ENCODE results near the gene TCOF1. TPM values are rescaled to one million over a fixed set of nuclear protein-coding genes. Genes with fewer than 3 reads are reported as not detected.

Gene TCOF1
- polyA plus RNA-seq, 1 donor = 23.9 TPM

GRCh38 chr5:150323092-150323491 lies 34.4 kb upstream of the TCOF1 start:
- no peaks in the 10 kb centered on the region for H3K4me1 ChIP-seq (ENCODE audit: control insufficient read depth, insufficient read depth, low read length)
- H3K27ac ChIP-seq (ENCODE audit: low read length) = no peak overlapping the region
- WGBS (ENCODE audit: insufficient coverage, low lambda C conversion rate) = 100% methylated on average over 3 of the region's 6 CpGs
- H3K27me3 ChIP-seq (ENCODE audit: control insufficient read depth, insufficient read depth, low read length) = peaks cover 4% of the 10 kb centered on the region
- no peak overlapping the region for H3K4me3 ChIP-seq (ENCODE audit: low read length)
- H3K36me3 ChIP-seq (ENCODE audit: control insufficient read depth, insufficient read depth, low read length) = no peaks in the 10 kb centered on the region
- no peak for DNase-seq
- H3K9me3 ChIP-seq (ENCODE audit: control insufficient read depth, low read depth, low read length) = no peaks in the 10 kb centered on the region

- Histone ChIP-seq H3K36me3 (ENCODE audit: control insufficient read depth, insufficient read depth, low read length) (no peaks in the 10 kb centered on the region), H3K9me3 (ENCODE audit: control insufficient read depth, low read depth, low read length) (no peaks in the 10 kb centered on the region), H3K27me3 (ENCODE audit: control insufficient read depth, insufficient read depth, low read length) (peaks cover under 1% of the 10 kb centered on the region), H3K4me3 (ENCODE audit: low read length) (no peak overlapping the region), H3K4me1 (ENCODE audit: control insufficient read depth, insufficient read depth, low read length) (no peaks in the 10 kb centered on the region), H3K27ac (ENCODE audit: low read length) (no peak overlapping the region)
- no peak for DNase-seq
- WGBS (ENCODE audit: insufficient coverage, low lambda C conversion rate) = no CpG with 5 or more reads among the region's 8 CpGs
Measured at GRCh38 chr5:150323819-150324218, 33.7 kb upstream of the TCOF1 start.

- no peak overlapping the region for H3K27ac ChIP-seq (ENCODE audit: low read length)
- H3K36me3 ChIP-seq (ENCODE audit: control insufficient read depth, insufficient read depth, low read length) = no peaks in the 10 kb centered on the region
- H3K4me3 ChIP-seq (ENCODE audit: low read length) = no peak overlapping the region
- no peak for DNase-seq
- no peaks in the 10 kb centered on the region for H3K9me3 ChIP-seq (ENCODE audit: control insufficient read depth, low read depth, low read length)
- no CpG with 5 or more reads among the region's 4 CpGs for WGBS (ENCODE audit: insufficient coverage, low lambda C conversion rate)
- no peaks in the 10 kb centered on the region for H3K4me1 ChIP-seq (ENCODE audit: control insufficient read depth, insufficient read depth, low read length)
- H3K27me3 ChIP-seq (ENCODE audit: control insufficient read depth, insufficient read depth, low read length) = no peaks in the 10 kb centered on the region
Measured at GRCh38 chr5:150325426-150325825, 32.1 kb upstream of the TCOF1 start.

GRCh38 chr5:150326707-150327106 lies 30.8 kb upstream of the TCOF1 start:
- no CpG with 5 or more reads among the region's 2 CpGs for WGBS (ENCODE audit: insufficient coverage, low lambda C conversion rate)
- Histone ChIP-seq H3K27me3 (ENCODE audit: control insufficient read depth, insufficient read depth, low read length) (no peaks in the 10 kb centered on the region), H3K27ac (ENCODE audit: low read length) (no peak overlapping the region), H3K4me3 (ENCODE audit: low read length) (no peak overlapping the region), H3K4me1 (ENCODE audit: control insufficient read depth, insufficient read depth, low read length) (no peaks in the 10 kb centered on the region), H3K36me3 (ENCODE audit: control insufficient read depth, insufficient read depth, low read length) (no peaks in the 10 kb centered on the region), H3K9me3 (ENCODE audit: control insufficient read depth, low read depth, low read length) (no peaks in the 10 kb centered on the region)
- no peak for DNase-seq

- Histone ChIP-seq H3K9me3 (ENCODE audit: control insufficient read depth, low read depth, low read length) (no peaks in the 10 kb centered on the region), H3K4me3 (ENCODE audit: low read length) (no peak overlapping the region), H3K27ac (ENCODE audit: low read length) (no peak overlapping the region), H3K36me3 (ENCODE audit: control insufficient read depth, insufficient read depth, low read length) (no peaks in the 10 kb centered on the region), H3K27me3 (ENCODE audit: control insufficient read depth, insufficient read depth, low read length) (no peaks in the 10 kb centered on the region), H3K4me1 (ENCODE audit: control insufficient read depth, insufficient read depth, low read length) (no peaks in the 10 kb centered on the region)
- no peak for DNase-seq
- WGBS (ENCODE audit: insufficient coverage, low lambda C conversion rate) = 63% methylated on average over 2 of the region's 3 CpGs
Measured at GRCh38 chr5:150327139-150327538, 30.4 kb upstream of the TCOF1 start.

- no peak overlapping the region for H3K27ac ChIP-seq (ENCODE audit: low read length)
- WGBS (ENCODE audit: insufficient coverage, low lambda C conversion rate) = no CpG with 5 or more reads among the region's 2 CpGs
- no peaks in the 10 kb centered on the region for H3K9me3 ChIP-seq (ENCODE audit: control insufficient read depth, low read depth, low read length)
- H3K4me1 ChIP-seq (ENCODE audit: control insufficient read depth, insufficient read depth, low read length) = no peaks in the 10 kb centered on the region
- H3K4me3 ChIP-seq (ENCODE audit: low read length) = no peak overlapping the region
- DNase-seq = no peak
- H3K36me3 ChIP-seq (ENCODE audit: control insufficient read depth, insufficient read depth, low read length) = no peaks in the 10 kb centered on the region
- H3K27me3 ChIP-seq (ENCODE audit: control insufficient read depth, insufficient read depth, low read length) = no peaks in the 10 kb centered on the region
Measured at GRCh38 chr5:150328515-150328914, 29.0 kb upstream of the TCOF1 start.

- Histone ChIP-seq H3K4me1 (ENCODE audit: control insufficient read depth, insufficient read depth, low read length) (no peaks in the 10 kb centered on the region), H3K27me3 (ENCODE audit: control insufficient read depth, insufficient read depth, low read length) (no peaks in the 10 kb centered on the region), H3K36me3 (ENCODE audit: control insufficient read depth, insufficient read depth, low read length) (no peaks in the 10 kb centered on the region), H3K9me3 (ENCODE audit: control insufficient read depth, low read depth, low read length) (no peaks in the 10 kb centered on the region), H3K4me3 (ENCODE audit: low read length) (no peak overlapping the region), H3K27ac (ENCODE audit: low read length) (no peak overlapping the region)
- no peak for DNase-seq
- WGBS (ENCODE audit: insufficient coverage, low lambda C conversion rate) = no CpG with 5 or more reads among the region's 2 CpGs
Measured at GRCh38 chr5:150329038-150329437, 28.5 kb upstream of the TCOF1 start.

GRCh38 chr5:150329881-150330876 lies 27.3 kb upstream of the TCOF1 start:
- Histone ChIP-seq H3K9me3 (ENCODE audit: control insufficient read depth, low read depth, low read length) (no peaks in the 10 kb centered on the region), H3K27ac (ENCODE audit: low read length) (no peak overlapping the region), H3K27me3 (ENCODE audit: control insufficient read depth, insufficient read depth, low read length) (no peaks in the 10 kb centered on the region), H3K4me3 (ENCODE audit: low read length) (no peak overlapping the region), H3K36me3 (ENCODE audit: control insufficient read depth, insufficient read depth, low read length) (no peaks in the 10 kb centered on the region), H3K4me1 (ENCODE audit: control insufficient read depth, insufficient read depth, low read length) (no peaks in the 10 kb centered on the region)
- no peak for DNase-seq
- WGBS (ENCODE audit: insufficient coverage, low lambda C conversion rate) = no CpG with 5 or more reads among the region's 17 CpGs

- no peak for DNase-seq
- H3K36me3 ChIP-seq (ENCODE audit: control insufficient read depth, insufficient read depth, low read length) = no peaks in the 10 kb centered on the region
- no peak overlapping the region for H3K27ac ChIP-seq (ENCODE audit: low read length)
- no peaks in the 10 kb centered on the region for H3K4me1 ChIP-seq (ENCODE audit: control insufficient read depth, insufficient read depth, low read length)
- no peaks in the 10 kb centered on the region for H3K9me3 ChIP-seq (ENCODE audit: control insufficient read depth, low read depth, low read length)
- 40% methylated on average over 1 of the region's 5 CpGs for WGBS (ENCODE audit: insufficient coverage, low lambda C conversion rate)
- no peak overlapping the region for H3K4me3 ChIP-seq (ENCODE audit: low read length)
- H3K27me3 ChIP-seq (ENCODE audit: control insufficient read depth, insufficient read depth, low read length) = no peaks in the 10 kb centered on the region
Measured at GRCh38 chr5:150333400-150333799, 24.1 kb upstream of the TCOF1 start.

- no peak for DNase-seq
- Histone ChIP-seq H3K27me3 (ENCODE audit: control insufficient read depth, insufficient read depth, low read length) (no peaks in the 10 kb centered on the region), H3K9me3 (ENCODE audit: control insufficient read depth, low read depth, low read length) (no peaks in the 10 kb centered on the region), H3K36me3 (ENCODE audit: control insufficient read depth, insufficient read depth, low read length) (no peaks in the 10 kb centered on the region), H3K4me3 (ENCODE audit: low read length) (no peak overlapping the region), H3K27ac (ENCODE audit: low read length) (no peak overlapping the region), H3K4me1 (ENCODE audit: control insufficient read depth, insufficient read depth, low read length) (no peaks in the 10 kb centered on the region)
- WGBS (ENCODE audit: insufficient coverage, low lambda C conversion rate) = 100% methylated on average over 1 of the region's 4 CpGs
Measured at GRCh38 chr5:150335778-150336177, 21.7 kb upstream of the TCOF1 start.

GRCh38 chr5:150338546-150338945 lies 19.0 kb upstream of the TCOF1 start:
- no peak overlapping the region for H3K27ac ChIP-seq (ENCODE audit: low read length)
- H3K4me3 ChIP-seq (ENCODE audit: low read length) = no peak overlapping the region
- H3K4me1 ChIP-seq (ENCODE audit: control insufficient read depth, insufficient read depth, low read length) = no peaks in the 10 kb centered on the region
- no peaks in the 10 kb centered on the region for H3K27me3 ChIP-seq (ENCODE audit: control insufficient read depth, insufficient read depth, low read length)
- no CpG with 5 or more reads among the region's 11 CpGs for whole genome bisulfite sequencing (ENCODE audit: insufficient coverage, low lambda C conversion rate)
- H3K36me3 ChIP-seq (ENCODE audit: control insufficient read depth, insufficient read depth, low read length) = no peaks in the 10 kb centered on the region
- no peaks in the 10 kb centered on the region for H3K9me3 ChIP-seq (ENCODE audit: control insufficient read depth, low read depth, low read length)
- DNase-seq = no peak
